Stimulated activated naive CD4-positive, alpha-beta T cell (primary cell): ENCODE measurements around the gene AGPAT2.

Experiments used
- DNase-seq, 6 experiments: peaks; one replicate each; lab custom pipeline; 2025; lab: John Stamatoyannopoulos, UW

AGPAT2 gene

GRCh38 chr9:136687721-136688223 is 515 bp upstream of the AGPAT2 start:
- DNase-seq: no peak

DNA sequence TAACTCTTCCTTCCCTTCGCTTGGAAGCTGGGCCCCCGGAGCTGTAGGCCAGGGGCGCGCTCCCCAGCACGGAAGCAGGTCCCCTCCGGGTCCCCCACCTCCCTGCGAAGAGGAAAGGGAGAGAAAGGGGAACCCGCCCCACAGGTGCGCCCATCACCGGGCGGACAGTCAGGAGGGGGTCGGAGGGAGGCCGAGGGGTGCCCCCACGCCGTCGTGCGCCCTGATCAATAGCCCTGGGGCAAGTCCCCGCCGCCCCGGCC is 793 bp downstream of the AGPAT2 start:
- no peak for DNase-seq

DNA sequence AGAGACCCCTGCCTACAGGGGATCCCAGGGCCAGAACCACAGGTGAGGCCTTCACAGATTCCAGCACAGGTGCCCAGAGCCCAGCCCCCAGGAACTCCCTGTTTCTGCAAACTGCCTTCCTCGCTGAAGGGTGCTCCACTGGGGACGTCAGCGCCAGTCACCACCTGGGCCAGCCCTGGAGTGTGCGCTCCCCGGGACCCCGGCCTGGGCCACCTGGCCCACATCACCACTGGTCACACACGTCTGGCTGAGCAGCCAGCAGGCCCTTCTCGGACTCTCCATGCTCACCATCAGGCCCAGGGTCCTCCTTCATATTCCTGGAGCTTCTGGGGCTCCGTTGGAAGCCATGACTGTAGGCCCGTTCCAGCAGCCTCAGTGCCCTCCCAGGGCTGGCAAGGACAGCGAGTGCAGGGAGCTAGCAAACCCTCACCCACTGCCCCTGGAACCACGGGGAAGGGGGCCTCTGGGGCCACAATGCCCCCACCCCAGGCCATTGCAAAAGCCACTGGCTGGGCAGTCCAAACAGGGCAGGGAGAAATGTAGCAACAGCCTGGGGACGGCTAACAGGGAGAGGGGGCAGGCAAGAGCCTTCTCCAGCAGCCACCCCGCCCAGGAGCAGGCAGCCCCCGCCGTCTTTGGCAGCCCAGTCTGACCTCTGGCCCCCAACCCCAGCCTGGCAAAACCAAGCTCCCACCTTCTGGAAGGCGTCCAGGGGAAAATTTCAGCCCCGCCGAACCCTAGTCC is 1.3 kb downstream of the AGPAT2 start:
- no peak for DNase-seq

DNA sequence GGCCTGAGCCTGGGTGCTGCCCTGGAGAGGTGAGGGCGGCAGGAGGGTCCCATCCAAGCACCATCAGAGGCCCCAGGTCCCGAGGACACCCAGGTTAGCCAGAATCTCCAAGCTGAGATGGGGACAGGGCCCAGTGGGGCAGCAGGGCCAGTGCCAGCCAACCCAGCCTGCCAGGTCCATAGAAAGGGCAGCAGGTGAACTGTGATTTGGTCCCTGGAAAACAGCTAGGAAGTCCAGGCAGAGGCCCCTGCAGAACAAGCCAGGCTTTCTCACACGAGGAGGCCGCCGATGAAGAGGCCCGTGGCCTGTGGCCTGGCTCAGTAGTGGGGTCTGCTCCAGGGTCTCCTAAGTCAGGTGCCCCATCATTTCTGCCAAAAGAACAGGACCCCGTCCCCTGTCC is 2.0 kb downstream of the AGPAT2 start:
- DNase-seq: no peak

DNA sequence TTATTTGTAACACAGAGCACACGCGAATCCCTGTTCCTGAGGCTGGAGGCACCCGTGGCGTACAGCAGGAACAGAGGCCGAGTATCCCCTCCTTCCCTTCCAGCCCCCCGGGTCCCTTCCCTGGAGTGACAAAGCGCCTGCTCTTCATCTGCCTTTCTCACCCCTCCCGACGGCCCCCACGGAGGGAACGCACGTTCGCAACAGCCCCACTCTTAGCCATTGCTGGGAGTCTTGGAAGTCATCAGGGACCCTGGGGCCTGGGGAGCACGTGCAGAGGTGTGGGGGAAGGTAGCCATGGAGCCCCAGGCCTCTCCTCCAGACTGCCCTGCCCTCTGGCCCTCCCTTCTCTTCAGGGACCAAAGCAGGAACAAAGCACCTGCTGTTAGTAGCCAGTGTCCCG is 2.5 kb downstream of the AGPAT2 start:
- no peak for DNase-seq

DNA sequence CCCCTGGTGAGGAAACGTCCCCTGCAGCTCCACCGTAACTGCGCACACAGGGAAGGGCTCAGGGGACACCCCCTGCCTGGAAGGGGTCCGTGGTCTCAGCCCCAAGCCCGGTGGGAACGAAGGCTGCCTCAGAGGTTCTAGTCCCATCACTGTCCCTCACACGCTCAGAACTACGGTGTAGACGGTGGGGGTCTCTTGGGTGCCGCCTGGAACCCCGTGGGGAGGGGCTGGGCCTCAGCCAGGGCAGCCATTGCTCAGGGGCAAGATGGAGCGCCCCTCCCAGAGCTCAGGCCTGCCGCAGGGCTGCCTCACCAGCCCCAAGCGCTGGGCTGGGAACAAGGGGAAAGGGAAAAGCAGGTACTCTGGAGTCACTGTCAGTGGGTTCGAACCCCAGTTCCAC is 2.9 kb downstream of the AGPAT2 start:
- DNase-seq: no peak

DNA sequence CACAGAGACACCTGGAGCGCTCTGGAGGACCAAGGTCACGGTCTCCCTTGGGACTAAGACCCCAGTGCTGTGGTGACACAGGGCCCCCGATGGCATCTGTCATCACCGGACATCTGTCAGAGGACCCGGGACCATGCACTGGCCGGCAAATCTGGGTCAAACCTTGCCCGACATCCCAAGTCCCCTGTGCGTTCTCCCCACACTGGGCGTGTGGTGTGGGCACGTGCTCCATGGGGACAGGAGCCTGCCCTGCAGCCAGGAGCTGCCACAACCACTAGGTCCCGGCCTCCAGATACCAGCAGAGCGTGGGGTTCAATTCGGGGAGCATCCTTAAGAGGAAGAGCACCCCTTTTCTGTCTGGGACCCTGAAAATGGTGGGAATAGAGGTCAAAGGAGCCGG is 3.5 kb downstream of the AGPAT2 start:
- DNase-seq: no peak

- DNase-seq: no peak
These were observed 4.0 kb downstream of the AGPAT2 start for GRCh38 chr9:136683173-136683745.

DNA sequence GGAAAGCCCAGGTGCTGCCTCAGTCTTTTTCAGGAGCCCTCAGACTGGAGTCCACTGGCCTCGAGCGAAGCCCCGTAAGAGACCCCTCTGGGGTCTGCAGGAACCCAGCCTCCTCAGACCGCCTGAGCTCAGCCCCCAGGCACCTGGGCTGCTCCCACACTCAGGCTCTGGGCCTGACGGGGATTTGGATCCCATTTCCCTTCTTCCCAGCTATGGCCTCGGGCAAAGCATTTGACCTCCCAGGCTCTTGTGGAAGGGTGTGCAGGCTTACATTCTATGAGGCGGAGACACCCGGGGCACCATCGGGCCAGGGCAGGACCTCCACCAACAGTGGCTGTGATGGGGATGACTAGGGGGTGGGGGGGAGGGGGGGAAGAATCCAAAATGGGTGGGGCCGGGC is 4.5 kb downstream of the AGPAT2 start:
- no peak for DNase-seq

DNA sequence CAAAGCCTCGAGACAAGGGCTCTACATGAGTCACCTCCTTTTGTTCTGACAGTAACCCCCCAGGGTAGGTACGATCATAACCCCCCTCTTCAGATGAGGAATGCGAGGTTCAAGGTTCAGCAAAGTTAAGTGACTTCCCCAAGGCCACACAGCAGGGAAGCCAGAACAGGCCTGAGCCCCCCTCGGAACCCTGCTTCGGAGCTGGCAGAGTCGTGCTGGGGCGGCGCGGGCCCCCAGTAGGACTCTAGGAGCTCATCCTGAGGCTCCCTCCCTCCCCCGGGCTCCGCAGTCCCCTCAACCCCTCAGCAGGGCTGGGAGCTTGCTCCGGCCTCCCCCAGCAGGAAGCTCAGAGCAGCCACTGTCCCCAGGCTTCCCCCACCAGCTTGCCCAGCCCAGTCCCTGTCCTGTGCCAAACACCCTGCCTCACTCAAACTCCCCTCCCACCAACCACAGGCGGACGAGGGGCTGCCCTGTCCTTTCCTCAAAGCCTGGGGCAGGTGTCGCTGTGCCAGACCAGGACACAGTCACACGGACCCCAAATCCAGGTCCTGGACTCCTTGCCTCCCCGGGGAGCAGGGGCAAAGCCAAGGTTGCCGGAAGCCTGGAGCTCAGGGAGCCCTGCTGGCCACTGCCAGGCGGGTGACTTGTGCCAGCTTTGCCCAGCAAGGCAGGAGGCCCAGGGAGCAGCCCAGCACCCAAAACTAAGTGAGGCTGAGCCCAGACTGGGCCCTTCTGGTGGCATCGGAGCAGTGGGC is 5.1 kb downstream of the AGPAT2 start:
- no peak for DNase-seq

DNA sequence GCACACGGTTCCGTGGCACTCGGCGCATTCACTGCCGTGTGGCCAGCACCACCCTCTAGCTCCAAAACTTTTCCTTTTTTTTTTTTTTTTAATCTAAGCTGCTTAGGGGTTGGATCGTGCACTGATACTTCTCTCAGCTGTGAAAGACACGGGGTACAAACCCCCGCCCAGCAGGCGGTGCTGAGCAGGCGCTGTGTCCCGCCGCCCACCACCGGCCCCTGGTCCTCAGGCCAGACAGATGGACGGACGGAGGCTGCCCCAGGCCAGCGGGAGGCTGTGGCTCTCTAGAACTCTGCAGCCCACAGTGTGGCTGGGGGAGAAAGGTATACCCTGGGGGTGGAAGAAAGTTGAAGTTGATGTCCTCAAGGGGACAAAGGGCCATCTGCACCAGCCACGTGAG is 6.2 kb downstream of the AGPAT2 start:
- DNase-seq: no peak

GRCh38 chr9:136679431-136679941 is 7.8 kb downstream of the AGPAT2 start:
- no peak for DNase-seq

- DNase-seq: no peak
These were observed 8.6 kb downstream of the AGPAT2 start for GRCh38 chr9:136678624-136679023.

DNA sequence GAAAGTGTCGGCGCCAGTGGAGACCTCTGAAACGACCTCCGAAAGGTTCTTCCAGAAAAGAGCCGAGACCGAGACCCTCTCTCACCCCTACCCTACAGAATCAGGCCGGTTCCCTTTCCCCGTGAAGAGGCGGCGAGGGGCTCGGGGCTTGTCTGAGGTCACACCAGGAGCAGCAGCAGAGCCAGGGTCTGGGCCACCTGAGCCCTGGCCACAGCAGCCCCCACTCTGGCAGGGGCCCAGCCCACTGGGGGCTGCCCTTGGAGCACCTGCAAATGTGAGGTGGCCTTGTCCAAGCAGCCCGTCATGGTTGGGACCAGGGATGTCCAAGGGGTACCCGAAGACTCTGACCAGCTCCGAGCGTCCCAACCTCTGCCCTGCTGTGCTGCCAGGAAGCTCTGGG is 9.2 kb downstream of the AGPAT2 start:
- no peak for DNase-seq

DNA sequence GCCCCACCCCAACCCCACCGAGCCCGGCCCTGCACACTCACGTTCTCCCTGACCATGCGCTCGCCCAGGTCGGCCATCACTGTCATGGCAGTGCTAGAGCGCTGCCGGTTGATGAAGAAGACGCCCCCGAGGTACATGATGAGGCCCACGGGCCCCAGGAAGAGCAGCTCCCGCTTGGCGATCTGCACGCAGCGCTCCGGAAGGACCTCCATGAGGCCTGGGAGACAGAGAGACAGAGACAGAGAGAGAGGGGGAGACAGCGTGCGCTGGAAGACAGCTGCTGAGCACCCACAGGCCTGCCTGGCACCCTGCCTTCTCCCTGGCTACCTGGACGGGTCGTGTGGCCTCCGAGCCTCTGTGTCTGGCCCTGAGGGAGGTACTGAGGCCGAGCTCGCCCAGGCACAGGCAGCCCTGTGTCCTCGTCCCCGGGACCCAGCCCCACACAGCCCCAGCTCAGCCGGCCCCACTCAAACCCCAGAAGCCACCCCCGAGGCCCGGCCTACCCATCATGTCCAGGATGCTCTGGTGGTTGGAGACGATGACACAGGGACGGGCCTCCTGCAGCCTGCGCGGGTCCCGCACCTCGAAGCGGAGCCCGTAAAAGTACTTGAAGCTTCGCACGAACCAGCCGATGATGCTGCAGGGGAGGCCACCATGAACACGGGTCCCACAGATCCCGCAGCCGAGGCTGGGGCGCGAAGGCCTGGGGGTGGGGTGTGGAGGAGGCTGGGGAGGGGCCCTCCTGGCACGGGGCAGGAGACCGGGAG is 10.2 kb downstream of the AGPAT2 start:
- no peak for DNase-seq

DNA sequence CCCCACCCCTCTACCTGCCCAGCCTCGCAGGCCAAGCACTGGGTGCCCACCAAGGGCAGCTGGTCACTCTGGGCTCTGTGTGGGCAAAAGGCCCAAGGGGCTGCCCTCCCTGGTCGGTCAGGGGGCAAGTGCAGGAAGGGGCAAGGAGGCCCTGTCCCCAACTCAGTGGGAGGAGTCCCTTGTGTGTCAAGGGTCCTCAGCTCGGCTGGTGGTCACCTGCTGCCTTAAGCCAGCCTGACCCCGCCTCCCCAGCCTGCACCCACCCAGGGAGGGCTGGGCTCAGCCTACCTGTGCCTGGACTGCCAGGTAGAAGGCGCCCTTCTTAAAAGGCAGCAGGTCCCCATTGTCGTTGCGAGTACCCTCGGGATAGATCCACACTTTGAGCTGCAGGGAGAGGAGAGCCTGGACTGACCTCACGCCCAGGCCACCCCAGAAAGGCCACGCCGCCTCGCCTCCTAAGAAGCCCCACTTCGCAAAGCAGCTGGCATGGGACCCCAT is 10.9 kb downstream of the AGPAT2 start:
- no peak for DNase-seq

GRCh38 chr9:136675477-136676296 is 11.6 kb downstream of the AGPAT2 start:
- no peak for DNase-seq

GRCh38 chr9:136674786-136675349 is 12.4 kb downstream of the AGPAT2 start:
- no peak for DNase-seq

GRCh38 chr9:136673975-136674785 is 13.1 kb downstream of the AGPAT2 start:
- DNase-seq: no peak
